DMS114 treated with DMSO at 0.1 percent for 48 hours (cell line): ENCODE results near the gene CDH23.
A peak's percentile ranks its signal among the peaks of the same experiment; 100 is the strongest.

Source experiments
- DNase-seq: peaks from one replicate; lab custom pipeline; 2025; ENCODE audit not compliant: unreplicated experiment; lab: John Stamatoyannopoulos, UW

CDH23 gene

DNA sequence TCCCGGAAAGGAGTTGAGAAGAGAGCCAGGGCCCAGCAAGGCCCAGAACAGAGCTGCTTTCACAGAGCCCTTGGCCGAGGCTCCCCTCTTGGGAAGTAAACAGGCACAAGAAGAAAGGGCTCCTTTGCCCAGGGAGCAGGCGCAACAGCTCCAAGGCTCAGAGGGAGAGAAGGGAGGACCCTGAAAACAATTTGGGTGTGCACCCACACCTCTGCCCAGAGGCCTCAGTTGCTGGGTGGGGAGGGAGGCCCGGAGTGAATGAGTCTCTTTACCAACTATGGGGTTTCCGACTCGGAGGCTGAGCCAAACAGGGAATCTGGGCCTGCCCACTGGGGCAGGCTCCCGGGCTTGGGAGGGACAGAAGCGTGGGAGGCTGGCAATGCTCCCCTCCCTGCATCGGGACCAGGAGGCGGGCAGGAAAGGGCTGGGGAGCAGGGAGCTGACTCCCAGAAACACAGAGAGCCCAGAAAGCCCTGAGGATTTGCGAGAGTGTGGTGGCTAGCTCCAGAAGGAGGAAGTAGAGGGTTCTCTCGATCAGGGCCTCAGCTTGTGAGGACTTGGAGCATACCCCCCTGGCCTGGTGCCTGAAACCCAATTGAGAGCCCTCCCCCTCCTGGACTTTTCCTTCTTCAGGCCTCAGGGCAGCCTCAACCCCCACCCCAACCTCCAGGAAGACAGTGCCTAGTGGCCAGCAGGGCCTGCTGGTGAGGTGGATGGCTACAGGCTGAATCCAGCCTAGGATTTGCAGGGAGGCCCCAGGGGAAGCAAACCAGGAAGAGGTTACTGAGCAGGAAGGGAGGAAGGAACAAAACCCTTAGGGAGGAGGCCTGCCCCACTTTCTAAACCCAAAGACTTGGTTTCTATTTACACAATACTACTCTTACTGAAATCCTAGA, 316.7 kb downstream of the CDH23 start:
- DNase-seq = no peak

DNA sequence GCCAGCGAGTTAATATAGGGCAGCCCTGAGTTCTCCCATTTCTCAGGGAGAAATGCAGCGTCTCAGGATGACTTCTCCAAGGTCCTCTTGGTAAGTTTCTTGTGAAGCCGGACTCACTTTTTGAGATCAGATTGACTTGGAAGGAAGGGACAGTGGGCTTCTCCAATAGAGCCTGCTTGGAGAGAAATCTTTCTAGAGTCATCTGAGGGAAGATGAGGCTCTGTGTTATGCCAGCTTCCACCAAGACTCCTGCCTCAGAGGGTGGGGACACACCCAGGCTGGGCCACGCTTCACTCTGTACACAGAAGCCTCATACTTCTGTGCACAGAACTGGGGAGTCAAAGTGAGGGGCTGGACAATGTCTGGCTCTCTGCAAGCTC, 317.3 kb downstream of the CDH23 start:
- DNase-seq = no peak

DNA sequence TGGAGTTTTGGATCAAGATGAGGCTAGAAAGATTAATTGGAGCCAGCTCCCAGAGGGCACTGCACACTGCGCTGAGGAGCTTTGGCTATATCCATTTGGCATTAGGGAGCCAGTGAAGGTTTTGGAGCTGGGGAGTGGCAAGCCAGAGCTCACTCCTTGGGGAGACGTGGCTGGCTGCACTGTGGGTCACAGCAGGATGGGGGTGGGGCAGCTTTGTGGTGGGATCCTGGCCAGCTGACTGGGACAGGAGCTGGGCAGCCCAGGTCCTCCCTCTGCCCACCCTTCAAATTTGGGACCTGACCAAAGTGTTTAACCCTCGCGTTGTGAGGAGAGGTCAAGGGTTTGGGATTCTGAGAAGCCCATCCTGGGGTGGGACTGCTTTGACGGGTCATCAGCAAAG, 317.9 kb downstream of the CDH23 start:
- DNase-seq = no peak

DNA sequence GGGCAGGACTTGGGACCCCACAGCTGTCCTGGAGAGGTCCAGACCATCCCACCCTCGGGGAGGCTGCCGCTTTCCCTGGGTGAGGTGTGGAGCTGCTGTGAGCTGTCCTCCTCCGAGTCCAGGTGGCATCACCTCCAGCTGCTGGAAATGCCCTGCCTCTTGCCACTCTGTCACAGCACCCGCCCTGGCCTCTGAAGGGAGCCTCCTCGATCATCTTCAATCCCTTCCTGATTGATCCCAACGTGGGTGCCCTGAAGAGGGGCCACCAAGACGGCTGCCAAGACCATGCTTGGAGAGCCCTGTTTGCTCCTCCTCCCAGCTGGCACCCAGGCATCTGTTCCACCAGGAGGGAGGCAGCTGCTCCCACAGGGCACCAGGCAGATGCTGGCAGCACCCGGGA, 318.3 kb downstream of the CDH23 start:
- DNase-seq = no peak

DNA sequence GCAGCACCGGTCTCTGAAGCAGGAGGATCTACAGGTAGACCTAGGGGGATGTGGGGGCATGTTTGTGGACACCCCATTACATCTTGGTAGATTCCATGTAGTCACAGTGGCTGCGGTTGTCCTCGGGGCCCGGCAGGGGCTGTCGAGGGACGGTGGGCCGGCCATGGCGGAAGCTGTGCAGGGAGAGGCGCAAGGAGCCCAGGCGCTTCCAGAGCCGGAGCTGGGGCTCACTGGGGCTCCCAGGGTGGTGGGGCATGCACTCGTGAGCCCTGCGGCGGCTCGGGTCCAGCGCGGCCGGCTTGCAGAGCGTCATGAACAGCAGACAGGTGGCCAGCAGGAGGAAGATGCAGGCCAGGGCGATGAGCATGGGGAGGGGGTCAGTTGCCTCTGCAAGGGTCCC, 319.1 kb downstream of the CDH23 start:
- no peak for DNase-seq

DNA sequence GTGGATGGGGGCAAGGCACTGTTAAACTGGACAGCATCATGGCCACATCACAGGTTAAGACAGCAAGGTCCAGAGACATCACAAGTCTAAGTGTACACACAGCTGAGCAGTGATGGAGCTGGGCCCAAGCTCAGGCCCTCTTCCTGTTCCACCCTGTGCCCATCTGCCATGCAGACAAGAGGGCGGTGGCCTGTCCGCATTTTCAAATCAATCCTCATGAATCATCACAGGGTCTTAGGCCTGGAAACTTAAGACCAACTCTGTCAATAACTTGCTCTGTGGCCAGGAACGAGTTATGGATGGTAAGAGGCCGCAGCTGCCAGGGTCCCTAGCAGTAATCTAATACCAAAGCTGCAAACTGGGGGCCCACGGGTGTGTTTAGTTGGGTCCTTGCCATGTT, 319.7 kb downstream of the CDH23 start:
- DNase-seq = no peak

DNA sequence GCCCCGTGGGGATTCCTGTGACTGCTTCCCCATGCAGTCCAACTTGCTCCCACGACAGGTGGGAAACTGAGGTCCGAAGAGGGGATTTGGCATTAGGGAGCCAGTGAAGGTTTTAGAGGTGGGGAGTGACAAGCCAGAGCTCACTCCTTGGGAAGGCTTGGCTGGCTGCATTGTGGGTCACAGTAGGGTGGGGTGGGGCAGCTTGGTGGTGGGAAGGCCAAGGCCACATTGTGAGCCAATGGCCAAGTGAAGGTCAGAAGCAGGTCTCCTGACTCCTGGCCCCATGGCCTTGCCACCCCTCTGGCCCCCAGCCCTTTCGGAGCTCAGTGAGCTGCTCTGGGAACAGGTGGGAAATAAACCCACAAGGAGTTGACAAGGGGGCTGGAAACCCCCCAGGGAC, 320.3 kb downstream of the CDH23 start:
- DNase-seq = no peak

DNA sequence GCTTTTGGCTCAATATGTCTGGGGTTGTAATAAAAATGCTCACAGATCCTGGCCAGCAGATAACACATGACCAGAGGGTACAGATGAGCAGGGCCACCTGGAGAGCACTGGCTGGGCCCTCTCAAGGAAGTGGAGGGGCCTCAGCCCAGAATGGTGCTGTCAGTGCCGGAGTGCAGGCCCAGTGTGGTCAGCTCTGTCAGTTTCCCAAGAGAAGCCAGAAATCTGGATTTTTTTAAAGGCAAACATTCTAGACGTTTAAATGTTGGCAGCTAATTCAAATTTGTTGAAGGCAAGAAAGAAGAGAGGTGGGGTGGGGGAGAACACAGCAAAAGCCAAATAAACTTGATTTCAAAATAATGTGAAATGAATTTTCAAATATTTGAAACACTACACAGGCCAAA, 320.8 kb downstream of the CDH23 start:
- no peak for DNase-seq

DNA sequence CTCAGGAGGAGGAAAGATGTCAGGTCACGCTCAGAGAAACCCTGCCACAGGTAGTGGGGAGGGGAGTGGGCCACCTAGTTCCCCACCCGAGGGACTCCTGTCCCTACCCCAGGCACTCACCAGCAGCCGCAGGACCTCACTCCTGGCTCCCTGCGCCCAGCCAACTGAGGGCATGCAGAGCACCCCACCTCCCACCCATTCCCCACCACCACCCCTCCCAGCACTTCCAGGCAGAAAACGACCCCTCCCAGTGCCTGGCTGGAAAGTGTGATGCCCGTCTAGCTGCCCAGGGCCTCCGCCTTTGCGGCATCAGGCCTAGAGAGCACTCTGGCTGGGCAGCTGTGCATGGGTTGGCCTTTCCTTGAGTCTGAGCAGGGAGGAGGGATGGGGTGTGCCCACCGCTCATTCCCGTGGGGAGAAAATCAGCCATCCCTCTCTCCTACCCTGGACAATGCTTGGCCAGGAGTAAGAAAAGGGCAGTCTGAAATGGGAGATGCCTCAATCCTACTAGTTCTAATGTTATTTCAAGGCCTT, 321.5 kb downstream of the CDH23 start:
- DNase-seq = no peak

DNA sequence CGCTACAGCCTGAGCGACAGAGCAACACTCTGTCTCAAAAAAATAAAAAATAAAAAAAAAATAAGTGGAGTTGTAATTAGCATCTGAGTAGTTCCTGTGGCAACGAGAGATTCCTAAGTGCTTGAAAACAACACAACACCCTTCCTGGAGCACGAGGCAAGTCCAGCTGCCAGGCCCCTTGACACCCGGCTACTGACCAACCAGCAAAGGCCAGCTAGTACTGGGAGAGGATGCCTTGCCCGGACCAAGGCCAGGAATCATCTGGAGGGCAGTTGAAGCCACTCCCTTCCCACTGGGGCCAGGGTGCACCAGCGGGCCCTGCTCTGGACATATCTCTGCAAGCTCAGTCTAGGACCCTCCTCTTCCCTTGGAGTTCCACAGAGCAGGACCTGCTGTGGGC, 322.3 kb downstream of the CDH23 start:
- DNase-seq = no peak

DNA sequence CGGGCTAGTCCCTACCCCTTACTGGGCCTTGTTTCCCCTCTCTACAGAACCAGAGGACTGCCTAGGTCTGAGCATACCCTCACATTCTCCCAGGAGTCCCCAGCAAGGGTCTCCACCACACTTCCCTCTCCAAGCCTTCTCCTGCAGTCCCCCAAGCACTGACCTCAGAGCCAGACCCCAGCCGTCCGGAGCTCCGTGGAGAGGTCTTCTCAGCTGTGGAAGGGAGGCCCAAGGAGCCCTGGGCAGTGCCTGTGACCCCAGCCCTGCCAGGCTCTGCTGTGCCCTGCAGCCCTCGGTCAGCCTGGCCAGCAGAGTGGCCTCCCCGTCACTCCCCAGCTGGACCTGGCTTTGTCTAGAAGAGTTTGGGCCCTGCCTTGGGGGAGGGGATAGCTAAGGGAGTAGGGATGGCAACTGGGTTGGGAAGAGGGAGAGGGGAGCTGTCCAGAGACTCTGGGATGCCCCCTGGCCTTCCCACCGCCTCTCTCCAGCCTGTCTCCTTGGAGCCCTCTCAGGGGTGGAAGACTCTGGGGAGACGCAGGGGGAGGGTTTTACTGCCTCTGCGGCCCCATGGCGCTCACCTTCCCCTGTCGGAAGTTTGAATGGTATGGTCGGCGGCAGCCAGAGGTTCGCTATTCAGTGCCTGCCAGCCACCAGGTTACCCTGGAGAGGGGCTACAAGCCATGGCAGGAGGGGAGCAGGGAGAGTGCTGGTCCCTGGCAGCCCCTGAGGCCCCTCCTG, 322.9 kb downstream of the CDH23 start, which contains the start of gene C10orf105:
Gene C10orf105 (minus strand): TSS at position 315 of the 738 bp plus-strand sequence. CDS start 3,441 bp downstream, outside the sequence.
- no peak for DNase-seq

DNA sequence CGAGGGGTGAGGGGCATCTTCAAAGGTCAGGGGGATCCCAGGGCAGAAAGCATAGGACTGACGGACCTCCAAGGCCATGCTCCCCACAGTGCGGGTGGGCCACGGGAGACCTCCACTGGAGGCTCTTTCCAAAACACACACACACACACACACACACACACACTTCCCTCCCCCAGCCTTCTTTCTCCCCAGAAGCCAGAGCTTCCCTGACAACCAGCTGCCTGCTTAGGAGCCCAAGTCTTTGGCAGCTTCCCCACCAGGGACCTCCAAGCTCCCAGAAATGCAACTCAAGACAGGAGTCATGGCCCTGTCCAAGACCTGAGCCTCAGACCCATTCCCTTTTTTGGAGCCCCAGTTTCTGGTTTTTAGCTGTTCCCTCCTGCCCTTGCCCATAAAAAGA, 323.6 kb downstream of the CDH23 start:
- DNase-seq = no peak

DNA sequence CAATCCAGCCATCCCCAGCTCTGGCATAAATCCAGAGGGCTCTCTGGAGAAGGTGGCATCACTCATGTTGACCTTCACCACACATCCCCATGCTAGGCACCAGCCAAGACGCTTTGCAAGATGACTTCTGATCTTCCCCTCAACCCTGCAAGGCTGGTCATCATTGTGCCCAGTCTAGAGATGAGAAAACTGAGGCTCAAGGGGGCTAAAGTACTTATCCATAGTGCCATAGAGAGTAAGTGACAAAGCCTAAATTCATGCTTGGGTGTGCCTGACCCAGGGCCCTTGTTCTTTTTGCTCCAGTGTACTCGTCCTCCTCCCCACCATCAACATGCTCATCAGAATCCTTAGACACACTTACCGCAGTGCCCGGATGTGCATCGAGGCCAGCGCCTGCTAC, 324.6 kb downstream of the CDH23 start:
- no peak for DNase-seq

DNA sequence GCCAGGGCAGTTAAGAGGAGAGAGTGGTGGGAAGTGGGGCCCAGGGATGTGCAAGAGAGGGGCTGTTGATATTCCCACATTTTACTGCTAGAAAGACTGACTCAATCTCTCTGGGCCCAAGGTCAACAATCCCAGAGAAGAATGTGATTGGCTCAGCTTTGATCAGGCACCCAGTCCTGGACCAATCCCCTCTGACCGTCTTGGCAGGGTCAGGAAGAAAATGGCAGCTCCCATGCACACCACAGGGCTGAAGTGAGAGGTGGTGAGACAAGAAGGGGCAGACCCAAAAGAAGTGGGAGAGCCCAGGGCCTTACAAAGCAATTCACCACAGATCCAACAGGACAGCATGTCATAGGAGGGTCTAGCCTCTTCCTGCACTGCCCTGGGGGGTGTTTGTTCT, 326.1 kb downstream of the CDH23 start:
- DNase-seq = no peak

DNA sequence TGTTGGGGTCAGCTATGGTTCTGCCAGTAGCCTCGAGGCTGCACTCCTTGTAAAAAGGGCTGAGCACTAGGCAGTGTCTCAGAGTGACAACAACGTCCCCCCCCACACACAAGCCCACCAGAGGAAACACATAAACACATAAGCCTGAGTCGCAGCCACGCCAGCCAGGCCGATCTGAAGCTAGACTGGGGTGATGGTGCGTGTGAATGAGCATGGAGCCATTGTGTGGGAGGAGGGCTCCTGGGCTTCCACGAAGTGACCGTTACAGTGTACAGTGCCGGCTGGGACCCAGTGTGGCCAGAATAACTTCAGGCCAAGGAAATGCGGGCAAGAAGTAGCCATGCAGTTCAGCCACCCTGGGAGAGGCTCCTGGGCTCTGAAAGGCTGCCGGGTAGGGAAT, 326.6 kb downstream of the CDH23 start:
- no peak for DNase-seq

DNA sequence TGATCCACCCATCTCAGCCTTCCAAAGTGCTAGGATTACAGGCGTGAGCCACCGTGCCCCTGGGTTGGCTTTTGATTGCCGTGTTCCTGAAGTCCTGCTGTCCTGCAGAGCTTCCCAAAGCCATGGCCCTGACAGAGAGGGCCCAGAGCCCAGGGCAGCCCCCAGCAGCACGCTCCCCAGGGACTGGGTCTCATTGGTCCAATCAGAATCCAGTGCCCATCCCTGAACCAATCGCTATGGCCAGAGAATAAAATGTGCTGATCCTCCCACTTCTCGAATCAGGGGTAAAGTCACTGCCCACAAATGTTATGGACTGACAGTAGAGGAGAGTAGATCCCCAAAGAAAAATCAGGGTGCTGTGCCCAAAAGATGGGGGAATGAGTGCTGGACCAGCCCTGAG, 327.8 kb downstream of the CDH23 start:
- DNase-seq = no peak

DNA sequence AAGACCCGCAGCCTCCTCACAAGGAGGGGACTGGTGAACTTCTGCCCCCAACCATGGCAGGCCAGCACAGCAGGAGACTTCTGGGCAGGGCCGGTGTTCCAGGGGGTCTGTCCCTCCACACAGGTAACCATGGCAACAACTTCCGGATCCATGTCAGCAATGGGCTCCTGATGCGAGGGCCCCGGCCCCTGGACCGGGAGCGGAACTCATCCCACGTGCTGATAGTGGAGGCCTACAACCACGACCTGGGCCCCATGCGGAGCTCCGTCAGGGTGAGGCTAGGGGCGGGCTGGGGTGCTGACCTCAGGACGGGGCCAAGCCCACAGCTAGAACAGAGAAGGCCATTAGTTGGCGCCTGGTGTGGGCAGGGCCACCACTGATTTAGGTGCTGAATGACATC, 328.5 kb downstream of the CDH23 start:
- no peak for DNase-seq

DNA sequence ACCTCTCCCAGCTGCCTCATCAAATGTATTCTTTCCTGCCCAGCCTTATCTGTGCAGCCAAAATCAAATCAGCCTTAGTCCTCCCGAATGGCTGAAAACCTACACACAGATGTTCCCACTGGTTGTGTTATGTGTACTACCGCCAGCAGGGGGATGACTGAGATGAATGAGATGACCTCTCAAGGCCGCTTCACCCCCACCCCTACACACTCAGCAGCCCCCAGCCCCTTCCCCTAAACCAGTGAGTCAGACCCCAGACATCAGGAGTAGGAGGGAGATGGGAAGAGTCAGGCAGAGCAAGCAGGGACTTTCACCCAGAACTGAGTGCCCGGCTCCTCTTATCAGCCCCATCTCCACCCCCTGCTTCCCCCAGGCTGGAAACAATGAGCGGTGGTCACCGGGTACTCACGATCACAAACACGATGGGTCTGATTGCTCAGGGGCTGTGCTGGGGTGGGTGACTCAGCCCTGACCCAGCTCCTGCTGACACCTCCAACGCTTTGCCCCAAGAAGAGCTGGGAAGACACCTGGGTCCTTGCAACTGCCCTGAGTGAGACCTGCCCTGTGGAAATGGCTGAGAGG, 329.4 kb downstream of the CDH23 start:
- peak; percentile 10 for DNase-seq

DNA sequence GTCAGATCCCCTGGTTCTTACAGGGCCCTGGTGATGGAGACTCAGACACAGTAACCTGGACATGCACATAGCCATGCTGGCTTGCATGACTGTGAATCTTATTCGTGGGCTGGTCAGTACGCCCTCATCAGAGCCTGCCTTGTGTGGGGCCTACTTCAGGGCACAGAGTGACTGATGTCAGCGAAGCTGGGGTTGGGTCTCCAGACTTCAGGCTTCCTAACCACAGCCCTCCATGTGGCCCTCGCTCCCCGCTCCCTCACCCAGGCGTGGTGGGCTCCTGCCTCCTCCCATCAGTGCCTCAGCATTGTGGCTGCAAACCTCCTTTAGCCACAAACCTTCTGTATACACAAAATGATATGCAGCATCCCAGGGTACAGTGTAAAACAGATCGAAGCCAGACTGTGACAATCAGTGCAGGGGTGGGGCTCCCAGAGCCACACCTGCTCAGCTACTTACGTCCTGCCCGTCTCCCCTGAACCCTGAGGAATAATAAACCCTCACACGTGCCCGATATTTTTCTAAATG, 329.9 kb downstream of the CDH23 start:
- no peak for DNase-seq

DNA sequence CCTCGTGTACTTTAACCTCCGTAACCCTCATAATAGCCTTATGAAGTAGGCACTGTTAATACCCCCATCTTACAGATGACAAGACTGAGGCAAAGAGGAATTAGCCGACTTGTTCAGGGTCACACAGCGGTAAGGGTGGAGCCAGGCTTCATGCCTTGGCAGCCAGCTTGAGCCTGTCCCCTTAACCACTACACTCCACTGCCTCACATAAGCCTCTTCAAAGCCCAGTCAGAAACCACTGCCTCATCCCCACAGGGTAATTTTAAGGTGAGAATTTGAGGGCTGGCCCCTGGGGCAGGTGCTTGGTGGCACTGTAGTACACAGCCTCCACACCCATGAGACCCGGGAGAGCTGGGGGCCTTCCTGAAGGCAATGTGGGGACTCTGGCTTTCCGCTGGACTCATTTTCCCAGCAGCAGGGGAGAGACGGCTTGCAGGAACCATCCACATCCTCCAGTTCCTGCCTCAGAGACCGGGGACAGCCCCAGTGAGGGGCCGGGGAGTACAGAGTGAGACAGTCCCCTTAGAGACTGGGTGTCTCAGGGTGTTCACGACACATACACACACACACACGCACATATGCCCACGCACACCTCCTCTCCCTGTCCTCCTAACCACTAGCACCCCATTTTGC, 330.5 kb downstream of the CDH23 start:
- DNase-seq = no peak
